ENCODE measurements around the gene H2BW1.

DNA sequence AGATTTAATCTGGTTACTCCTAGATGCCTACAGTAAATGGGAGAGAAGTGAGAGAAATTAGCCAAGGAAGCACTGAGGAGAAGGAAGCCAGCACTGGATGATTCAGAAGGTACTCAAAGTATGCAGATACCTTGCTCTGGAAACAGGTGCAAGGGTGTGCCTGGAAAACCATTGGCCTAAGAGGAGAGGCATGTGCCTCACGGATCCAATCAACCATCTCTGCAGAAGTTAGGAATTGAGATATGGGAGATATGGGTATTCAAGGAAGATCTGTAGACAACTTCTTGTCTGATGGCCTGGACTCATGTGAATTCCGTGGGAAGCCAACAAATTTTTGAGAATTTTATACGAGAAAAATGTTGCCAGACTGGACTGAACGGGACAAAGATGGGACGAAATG, 4.7 kb downstream of the H2BW1 start:
- TF ChIP-seq, protein P1, sequence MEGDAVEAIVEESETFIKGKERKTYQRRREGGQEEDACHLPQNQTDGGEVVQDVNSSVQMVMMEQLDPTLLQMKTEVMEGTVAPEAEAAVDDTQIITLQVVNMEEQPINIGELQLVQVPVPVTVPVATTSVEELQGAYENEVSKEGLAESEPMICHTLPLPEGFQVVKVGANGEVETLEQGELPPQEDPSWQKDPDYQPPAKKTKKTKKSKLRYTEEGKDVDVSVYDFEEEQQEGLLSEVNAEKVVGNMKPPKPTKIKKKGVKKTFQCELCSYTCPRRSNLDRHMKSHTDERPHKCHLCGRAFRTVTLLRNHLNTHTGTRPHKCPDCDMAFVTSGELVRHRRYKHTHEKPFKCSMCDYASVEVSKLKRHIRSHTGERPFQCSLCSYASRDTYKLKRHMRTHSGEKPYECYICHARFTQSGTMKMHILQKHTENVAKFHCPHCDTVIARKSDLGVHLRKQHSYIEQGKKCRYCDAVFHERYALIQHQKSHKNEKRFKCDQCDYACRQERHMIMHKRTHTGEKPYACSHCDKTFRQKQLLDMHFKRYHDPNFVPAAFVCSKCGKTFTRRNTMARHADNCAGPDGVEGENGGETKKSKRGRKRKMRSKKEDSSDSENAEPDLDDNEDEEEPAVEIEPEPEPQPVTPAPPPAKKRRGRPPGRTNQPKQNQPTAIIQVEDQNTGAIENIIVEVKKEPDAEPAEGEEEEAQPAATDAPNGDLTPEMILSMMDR (conservative IDR thresholded peaks at IDR 0.05 in 1 of 2, IDR thresholded peaks at IDR 0.05 in 1 of 2; ENCODE audit: extremely low read depth in 1 of 2, insufficient read depth in 1 of 2, low read depth in 1 of 2, low read length in 2 of 2): no peak
- no peak for TF ChIP-seq EZH2 (IDR thresholded peaks at IDR 0.05; ENCODE audit: borderline replicate concordance, low read length)
